GM23248 (cell line): ENCODE measurements around the gene DIP2C.

ENCODE experiments used
- EZH2 ChIP-seq: fragments of 200-600 bp; sonication (generic); IDR thresholded peaks from 2 replicates; pipeline ENCODE4 v1.6.1; 2018; ENCODE audit warnings: antibody characterized with exemption, mild to moderate bottlenecking; ENCODE audit not compliant: insufficient read depth, poor library complexity, severe bottlenecking
- EZH2phosphoT487 ChIP-seq: fragments of 200-600 bp; sonication (generic); IDR thresholded peaks from 2 replicates; pipeline ENCODE4 v1.6.1; 2018; ENCODE audit warnings: antibody characterized with exemption, moderate library complexity, mild to moderate bottlenecking, low read depth; ENCODE audit not compliant: insufficient read depth

DNA sequence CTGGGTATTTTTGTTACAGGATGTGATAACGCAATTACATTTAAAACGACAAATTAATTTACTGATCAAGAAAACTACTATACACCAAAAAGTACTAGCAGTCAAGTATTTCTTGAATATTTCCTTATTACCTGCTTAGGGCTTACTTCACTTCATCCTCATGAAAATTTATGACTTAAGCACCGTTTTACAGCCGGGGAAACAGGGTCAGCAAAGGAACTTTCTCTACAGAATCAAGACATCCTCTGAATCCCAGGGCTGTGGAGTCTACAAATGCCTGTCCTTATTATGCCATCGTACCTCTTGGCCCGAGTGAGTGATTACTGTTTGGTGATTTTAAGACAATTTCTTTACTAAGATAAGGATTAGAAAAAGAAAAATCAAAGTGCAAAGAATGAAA, 305.9 kb downstream of the DIP2C start:
- no peak for TF ChIP-seq EZH2phosphoT487
- TF ChIP-seq EZH2 = no peak
